Cardiac fibroblast (primary cell): ENCODE results near the gene TPCN2.

Experiments
- DNase-seq, 2 donors: peaks; one replicate each; pipeline versions ENCODE4 v3.0.0 to v3.0.0-alpha.2; 2010; ENCODE audit warnings: low read depth in 2 of 2
- H3K4me3 ChIP-seq, 2 donors: replicated peaks in 1 of 2; 1 replicate in 1 of 2; 2 replicates in 1 of 2; pipeline ENCODE4 v1.5.1; 2011; ENCODE audit warnings: low read depth in 2 of 2, low read length in 2 of 2, mild to moderate bottlenecking in 2 of 2, moderate library complexity in 1 of 2
- CTCF ChIP-seq: IDR thresholded peaks from one replicate; pipeline ENCODE4 v1.5.1; 2011; ENCODE audit warnings: low read depth, mild to moderate bottlenecking, low read length, inconsistent platforms

The TPCN2 gene

DNA sequence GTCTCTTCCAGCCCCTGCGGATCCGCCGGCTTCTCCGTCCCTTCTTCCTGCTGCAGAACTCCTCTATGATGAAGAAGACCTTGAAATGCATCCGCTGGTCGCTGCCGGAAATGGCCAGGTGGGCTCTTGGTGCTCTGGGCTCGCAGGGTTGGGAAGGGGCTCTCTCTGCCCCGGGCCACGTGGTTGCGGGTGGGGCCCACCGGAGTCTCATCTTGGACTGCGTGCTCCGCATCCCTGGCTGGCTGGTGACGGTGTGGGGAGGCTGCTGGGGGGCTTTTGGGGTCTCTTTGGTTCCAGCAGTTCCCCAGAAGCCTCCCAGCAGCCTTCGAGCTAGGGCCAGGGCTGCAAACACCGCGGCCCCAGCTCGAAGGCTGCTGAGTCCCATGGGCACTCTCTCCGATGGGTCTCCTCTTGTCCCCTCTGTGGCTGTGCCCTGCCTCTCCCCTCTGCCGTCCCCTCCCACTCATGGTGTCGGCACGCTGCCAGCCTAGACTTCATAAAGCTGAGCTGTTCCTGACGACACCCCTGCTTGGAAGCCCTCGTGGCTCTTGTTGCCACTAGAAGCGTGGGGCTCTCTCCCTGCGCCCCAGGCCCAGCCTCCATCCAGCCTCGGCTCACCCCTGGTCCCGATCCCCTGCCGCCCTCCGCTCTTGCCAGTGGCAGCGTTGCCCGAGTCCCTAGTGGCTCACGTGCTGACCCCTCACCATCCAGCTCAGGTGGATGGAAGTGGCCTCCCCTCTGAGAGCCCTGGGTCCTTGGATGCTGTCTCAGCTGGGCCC, 14.3 kb downstream of the TPCN2 start:
- no peak overlapping the region for H3K4me3 ChIP-seq
- DNase-seq = no peak
- no peak for TF ChIP-seq CTCF

DNA sequence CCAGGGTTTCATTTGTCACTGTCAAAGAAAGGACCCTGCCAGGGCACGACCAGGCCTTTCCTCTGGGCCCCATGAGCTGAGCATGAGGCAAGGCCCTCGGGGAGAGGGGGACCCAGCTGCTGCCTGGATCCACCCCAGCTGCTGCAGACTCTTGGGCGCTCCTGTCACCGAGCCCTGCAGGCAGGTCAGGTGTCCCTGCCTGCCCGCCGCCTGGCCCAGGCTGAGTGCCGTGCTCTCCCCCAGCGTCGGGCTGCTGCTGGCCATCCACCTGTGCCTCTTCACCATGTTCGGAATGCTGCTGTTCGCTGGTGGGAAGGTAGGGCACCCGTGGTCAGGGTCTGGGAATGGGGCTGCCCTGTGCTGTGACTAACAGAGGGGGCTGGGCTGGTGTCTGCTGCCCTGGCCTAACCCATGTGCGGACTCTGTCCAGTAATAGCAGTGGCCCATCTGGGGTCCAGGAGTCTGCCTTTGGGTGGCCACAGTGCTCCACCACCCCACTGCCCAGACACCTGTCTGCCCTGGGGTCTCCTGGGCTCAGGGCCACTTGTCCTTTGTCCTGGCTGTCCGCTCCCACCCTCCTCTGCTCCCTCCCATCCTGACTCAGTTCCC, 15.0 kb downstream of the TPCN2 start:
- TF ChIP-seq CTCF = no peak
- DNase-seq = no peak
- no peak overlapping the region for H3K4me3 ChIP-seq

DNA sequence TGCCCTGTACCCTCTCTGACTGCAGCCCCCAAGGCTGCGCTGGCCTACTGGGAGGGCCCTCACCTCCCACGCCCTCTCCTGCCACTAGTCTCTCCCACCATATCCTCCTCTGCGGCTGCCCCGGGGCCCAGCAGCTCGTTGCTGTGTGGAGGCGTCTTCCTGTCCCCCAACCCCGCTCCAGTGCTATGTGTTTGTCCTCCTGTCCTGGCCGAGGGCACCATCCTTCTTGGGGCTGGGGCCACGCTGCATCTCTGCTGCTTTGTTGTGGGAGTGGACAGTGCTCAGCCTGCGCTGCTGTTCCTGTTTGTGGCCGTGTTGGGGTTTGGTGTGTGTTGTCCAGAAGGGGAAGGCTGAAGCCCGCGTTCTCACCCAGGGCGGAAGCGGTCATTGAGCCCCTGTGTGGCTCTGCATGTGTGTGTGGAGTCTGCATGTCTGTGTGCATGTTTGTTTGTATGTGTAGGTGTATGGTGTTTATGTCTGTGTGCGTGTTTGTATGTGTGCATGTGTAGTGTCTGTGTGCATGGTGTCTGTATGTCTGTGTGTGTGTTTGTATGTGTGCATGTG, 15.7 kb downstream of the TPCN2 start:
- no peak overlapping the region for H3K4me3 ChIP-seq
- no peak for DNase-seq
- TF ChIP-seq CTCF = no peak

GRCh38 chr11:69065147-69065710, 16.5 kb downstream of the TPCN2 start:
- no peak overlapping the region for H3K4me3 ChIP-seq
- no peak for DNase-seq
- no peak for TF ChIP-seq CTCF

GRCh38 chr11:69066122-69067112, 17.7 kb downstream of the TPCN2 start:
- TF ChIP-seq CTCF = no peak
- H3K4me3 ChIP-seq = no peak overlapping the region
- DNase-seq = no peak

DNA sequence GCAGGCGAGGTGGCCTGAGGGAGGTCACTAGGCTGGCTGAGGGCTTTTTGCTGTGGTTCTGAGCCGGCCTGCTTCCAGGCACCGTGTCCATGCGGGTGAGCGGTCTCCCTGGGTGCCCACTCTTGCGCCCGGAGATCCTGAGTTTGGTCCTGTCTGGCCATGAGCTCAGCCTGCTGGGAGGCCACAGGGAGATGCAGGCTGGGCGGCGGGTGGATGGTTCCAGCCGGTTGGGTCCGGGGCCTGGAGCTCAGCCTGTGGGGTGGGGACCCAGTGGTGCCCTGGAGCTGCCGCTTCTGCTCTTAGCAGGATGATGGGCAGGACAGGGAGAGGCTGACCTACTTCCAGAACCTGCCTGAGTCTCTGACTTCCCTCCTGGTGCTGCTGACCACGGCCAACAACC, 18.5 kb downstream of the TPCN2 start:
- H3K4me3 ChIP-seq = no peak overlapping the region
- TF ChIP-seq CTCF = no peak
- DNase-seq = no peak
